CD8-positive, alpha-beta memory T cell (primary cell): ENCODE measurements around the gene DHODH. TPM values are rescaled to one million over a fixed set of nuclear protein-coding genes. Genes with fewer than 3 reads are reported as not detected.
A peak's percentile ranks its signal among the peaks of the same experiment; 100 is the strongest.
"Not testable (repeated sequence)": the region's sequence is repeated elsewhere in the genome, so short reads cannot be mapped to it uniquely, and the experiment has no call there.

Experiments
- CTCF ChIA-PET: fragments of 350-600 bp; sonication (Branson Sonifier 250); formaldehyde crosslinking; loops from one replicate; lab custom pipeline; 2021; ENCODE audit warnings: antibody characterized with exemption; lab: Charles Lee
- POLR2A ChIA-PET: fragments of 350-600 bp; sonication (Branson Sonifier 250); formaldehyde crosslinking; loops from one replicate; lab custom pipeline; 2021; ENCODE audit warnings: antibody characterized with exemption; lab: Charles Lee
- DNase-seq, 5 donors: peaks; one replicate each; pipeline versions ENCODE4 v3.0.0 to v3.0.0-alpha.2; 2020 to 2022; ENCODE audit warnings: mixed read lengths in 1 of 5
- H3K27ac ChIP-seq: one replicate; pipeline ENCODE4 v1.7.0; 2013; ENCODE audit warnings: low read depth, mild to moderate bottlenecking, low read length, moderate library complexity
- H3K27me3 ChIP-seq: 2 replicates; pipeline ENCODE4 v1.7.0; 2013; ENCODE audit warnings: low read length, mild to moderate bottlenecking; ENCODE audit not compliant: insufficient read depth, poor library complexity, severe bottlenecking
- H3K36me3 ChIP-seq: 2 replicates; pipeline ENCODE4 v1.7.0; 2013; ENCODE audit warnings: mild to moderate bottlenecking, low read length, moderate library complexity; ENCODE audit not compliant: insufficient read depth
- H3K4me1 ChIP-seq: 2 replicates; pipeline ENCODE4 v1.7.0; 2013; ENCODE audit warnings: mild to moderate bottlenecking, low read length, moderate library complexity; ENCODE audit not compliant: insufficient read depth
- H3K4me3 ChIP-seq: 2 replicates; pipeline ENCODE4 v1.7.0; 2013; ENCODE audit warnings: mild to moderate bottlenecking, low read length
- H3K9me3 ChIP-seq: 2 replicates; pipeline ENCODE4 v1.7.0; 2013; ENCODE audit warnings: mild to moderate bottlenecking, low read length
- H3K27ac Mint-ChIP-seq, 8 donors: one replicate each; pipeline ENCODE4 v1.8.0; 2020 to 2021; ENCODE audit warnings: mixed read lengths in 8 of 8, mild to moderate bottlenecking in 6 of 8, inconsistent platforms in 3 of 8, moderate library complexity in 3 of 8
- H3K27me3 Mint-ChIP-seq, 2 donors: one replicate each; pipeline ENCODE4 v1.8.0; 2020 to 2021; ENCODE audit warnings: mixed read lengths in 2 of 2, mild to moderate bottlenecking in 1 of 2, moderate library complexity in 1 of 2
- H3K36me3 Mint-ChIP-seq, 3 donors: one replicate each; pipeline ENCODE4 v1.8.0; 2020 to 2021; ENCODE audit warnings: mixed read lengths in 3 of 3, inconsistent platforms in 1 of 3, mild to moderate bottlenecking in 1 of 3
- H3K4me1 Mint-ChIP-seq, 3 donors: one replicate each; pipeline ENCODE4 v1.8.0; 2020 to 2021; ENCODE audit warnings: mixed read lengths in 3 of 3, inconsistent platforms in 1 of 3, mild to moderate bottlenecking in 1 of 3
- H3K4me3 Mint-ChIP-seq, 7 donors: one replicate each; pipeline ENCODE4 v1.8.0; 2020 to 2021; ENCODE audit warnings: mixed read lengths in 7 of 7, mild to moderate bottlenecking in 6 of 7, moderate library complexity in 4 of 7, inconsistent platforms in 2 of 7
- H3K9me3 Mint-ChIP-seq, 5 donors: one replicate each; pipeline ENCODE4 v1.8.0; 2020 to 2022; ENCODE audit warnings: mixed read lengths in 5 of 5, mild to moderate bottlenecking in 3 of 5, moderate library complexity in 2 of 5, inconsistent platforms in 1 of 5
- polyA plus RNA-seq: library from polyadenylated mRNA; unstranded; fragments of 300-500 nt; fragmentation: Illumina TruSeq; gene quantifications from one replicate; pipeline ENCODE4 v1.2.3, GENCODE V29; 2021
- total RNA-seq, 2 experiments: library from RNA; stranded (reverse); gene quantifications; one replicate each; pipeline ENCODE4 v1.2.3, GENCODE V29; 2021

DHODH gene
- total and polyA plus RNA-seq, 3 experiments from 2014 or later = 10.7 to 28.5 (median 26.2) TPM

DNA sequence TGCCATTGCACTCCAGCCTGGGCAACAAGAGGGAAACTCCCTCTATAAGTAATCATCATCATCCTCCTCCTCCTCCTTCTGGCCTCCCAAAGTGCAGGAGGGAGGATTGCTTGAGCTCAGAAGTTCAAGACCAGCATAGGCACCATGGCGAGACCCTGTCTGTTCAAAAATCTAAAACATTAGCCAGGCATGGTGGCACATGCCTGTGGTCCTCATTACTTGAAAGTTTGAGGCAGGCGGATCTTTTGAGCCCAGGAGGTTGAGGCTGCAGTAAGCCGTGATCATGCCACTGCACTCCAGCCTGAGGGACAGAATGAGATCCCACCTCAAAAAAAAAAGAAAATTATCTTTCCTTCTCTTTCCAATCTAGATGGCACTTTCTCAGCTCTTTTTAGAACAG is 36.2 kb upstream of the DHODH start:
- CTCF ChIA-PET = interaction anchor here (1.8 kb wide), 1 partner anchor 11 kb away, joined by 7 read pairs; no protein-coding TSS in a partner anchor

DNA sequence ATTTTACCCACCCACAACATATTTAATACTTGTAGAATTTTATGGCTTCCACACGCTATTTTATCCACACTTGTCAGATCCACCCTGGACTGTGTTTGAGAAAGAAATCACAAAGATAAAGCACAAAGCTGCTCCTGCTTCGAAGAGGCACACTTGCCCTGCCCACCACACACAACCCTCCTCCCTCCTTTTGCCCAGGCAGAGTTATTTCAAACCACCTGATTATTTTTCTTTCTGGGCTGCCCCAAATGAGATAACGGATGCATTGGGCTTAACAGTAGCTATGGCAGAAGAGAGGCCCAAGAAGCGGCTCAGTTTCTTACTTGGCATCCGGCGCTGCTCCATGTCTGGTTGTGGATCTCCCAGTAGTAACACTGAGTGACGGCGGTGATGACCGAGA is 35.5 kb upstream of the DHODH start:
- H3K4me1 Mint-ChIP-seq = no peaks in the 10 kb centered on the region
- H3K27me3 Mint-ChIP-seq = peaks cover under 1 to 3% of the 10 kb centered on the region in 2 donors
- no peak overlapping the region for H3K27ac Mint-ChIP-seq
- no peak overlapping the region for H3K4me3 Mint-ChIP-seq
- H3K27me3 ChIP-seq = no peaks in the 10 kb centered on the region
- CTCF ChIA-PET = interaction anchor here (1.8 kb wide), 1 partner anchor 12 kb away, joined by 7 read pairs; no protein-coding TSS in a partner anchor
- H3K27ac ChIP-seq = no peak overlapping the region
- POLR2A ChIA-PET = no interaction called here
- no peak for DNase-seq
- H3K4me3 ChIP-seq = no peak overlapping the region
- no peaks in the 10 kb centered on the region for H3K36me3 Mint-ChIP-seq
- H3K36me3 ChIP-seq = no peaks in the 10 kb centered on the region
- H3K4me1 ChIP-seq = no peaks in the 10 kb centered on the region
- H3K9me3 ChIP-seq = no peaks in the 10 kb centered on the region
- H3K9me3 Mint-ChIP-seq = no peaks in the 10 kb centered on the region

More for the DNA sequence above, 36.2 kb upstream of the DHODH start:
- H3K36me3 ChIP-seq = no peaks in the 10 kb centered on the region
- H3K4me1 ChIP-seq = no peaks in the 10 kb centered on the region
- no peaks in the 10 kb centered on the region for H3K36me3 Mint-ChIP-seq
- H3K4me3 Mint-ChIP-seq = no peak overlapping the region
- no peak for DNase-seq
- peaks cover 2 to 3% of the 10 kb centered on the region in 2 donors for H3K27me3 Mint-ChIP-seq
- no peak overlapping the region for H3K4me3 ChIP-seq
- H3K27ac ChIP-seq = no peak overlapping the region
- no peaks in the 10 kb centered on the region for H3K4me1 Mint-ChIP-seq
- H3K27ac Mint-ChIP-seq = no peak overlapping the region
- no peaks in the 10 kb centered on the region for H3K27me3 ChIP-seq
- H3K9me3 ChIP-seq = no peaks in the 10 kb centered on the region
- no peaks in the 10 kb centered on the region for H3K9me3 Mint-ChIP-seq
- POLR2A ChIA-PET = no interaction called here

DNA sequence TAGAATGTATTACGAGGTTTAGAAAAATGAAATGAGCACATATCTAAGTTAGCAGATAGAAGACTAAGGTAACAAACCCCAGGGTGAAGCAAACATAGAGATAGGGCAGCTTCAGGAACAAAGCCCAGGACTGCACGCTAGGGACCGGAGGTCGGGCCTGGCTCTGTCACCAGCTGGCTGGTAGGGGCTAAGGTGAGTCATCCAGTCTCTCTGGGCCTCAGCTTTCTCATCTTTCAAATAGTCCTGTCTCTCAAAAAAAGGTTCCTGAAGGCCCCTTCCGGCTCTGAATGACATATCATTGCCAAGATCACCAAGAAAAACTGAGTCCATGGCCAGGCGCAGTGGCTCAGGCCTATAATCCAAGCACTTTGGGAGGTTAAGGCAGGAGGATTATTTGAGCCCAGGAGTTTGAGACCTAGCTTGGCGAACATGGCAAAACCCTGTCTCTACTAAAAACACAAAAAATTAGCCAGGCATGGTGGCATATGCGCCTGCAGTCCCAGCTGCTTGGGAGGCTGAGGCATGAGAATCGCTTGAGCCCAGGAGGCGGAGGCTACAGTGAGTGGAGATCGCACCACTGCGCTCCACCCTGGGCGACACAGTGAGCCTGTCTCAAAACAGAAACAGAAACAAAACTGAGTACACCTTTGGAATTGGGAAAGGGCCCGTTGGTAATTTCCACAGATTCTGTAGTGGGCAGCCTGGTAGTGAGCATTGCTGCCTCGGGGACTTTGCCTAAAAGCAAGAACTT is 34.3 kb upstream of the DHODH start:
- peak overlapping the region in 1 of 8 donors; percentile 59 for H3K27ac Mint-ChIP-seq
- no peaks in the 10 kb centered on the region for H3K36me3 Mint-ChIP-seq
- H3K4me3 Mint-ChIP-seq = no peak overlapping the region
- Histone ChIP-seq H3K4me1 (no peaks in the 10 kb centered on the region), H3K9me3 (no peaks in the 10 kb centered on the region), H3K4me3 (no peak overlapping the region), H3K27ac (no peak overlapping the region), H3K27me3 (no peaks in the 10 kb centered on the region), H3K36me3 (no peaks in the 10 kb centered on the region)
- no peaks in the 10 kb centered on the region for H3K9me3 Mint-ChIP-seq
- no peaks in the 10 kb centered on the region for H3K4me1 Mint-ChIP-seq
- POLR2A ChIA-PET = no interaction called here
- DNase-seq = no peak
- H3K27me3 Mint-ChIP-seq = peaks cover 3% of the 10 kb centered on the region in 2 donors
- CTCF ChIA-PET = no interaction called here

DNA sequence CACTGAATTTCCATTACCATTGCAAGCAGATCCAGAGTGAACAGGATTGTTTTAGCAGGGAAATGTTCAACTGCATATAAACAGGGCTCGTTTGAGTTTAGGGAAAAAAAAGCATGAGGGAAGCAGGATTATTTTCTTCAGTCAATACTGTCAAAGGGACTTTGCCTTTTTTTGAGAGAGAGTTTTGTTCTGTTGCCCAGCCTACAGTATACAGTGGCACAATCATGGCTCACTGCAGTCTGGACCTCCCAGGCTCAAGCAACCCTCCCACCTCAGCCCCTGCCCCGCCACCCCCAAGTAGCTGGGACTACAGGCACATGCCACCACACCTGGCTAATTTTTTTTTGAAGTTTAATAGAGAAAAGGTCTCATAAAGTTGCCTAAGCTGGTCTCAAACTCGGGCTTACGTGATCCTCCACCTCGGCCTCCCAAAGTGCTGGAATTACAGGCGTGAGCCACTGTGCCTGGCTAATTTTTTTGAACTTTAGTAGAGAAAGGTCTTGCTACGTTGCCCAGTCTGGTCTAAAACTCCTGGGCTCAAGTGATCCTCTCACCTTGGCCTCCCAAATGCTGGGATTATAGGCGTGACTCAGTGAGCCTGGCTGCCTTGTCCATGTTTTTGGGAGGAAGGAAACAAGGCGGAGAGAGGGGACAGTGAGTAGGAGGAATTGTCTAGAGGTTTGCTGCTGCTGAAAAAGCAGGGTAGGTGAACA is 23.1 kb upstream of the DHODH start:
- CTCF ChIA-PET = interaction anchor here (0.8 kb wide), 1 partner anchor 34 kb away, joined by 3 read pairs; no protein-coding TSS in a partner anchor
- Histone ChIP-seq H3K27me3 (no peaks in the 10 kb centered on the region), H3K4me1 (no peaks in the 10 kb centered on the region), H3K4me3 (no peak overlapping the region), H3K36me3 (no peaks in the 10 kb centered on the region), H3K27ac (no peak overlapping the region), H3K9me3 (no peaks in the 10 kb centered on the region)
- Mint-ChIP-seq H3K27ac (no peak overlapping the region), H3K4me1 (no peaks in the 10 kb centered on the region), H3K27me3 (peaks cover 27 to 50% of the 10 kb centered on the region in 2 donors), H3K4me3 (no peak overlapping the region), H3K9me3 (no peaks in the 10 kb centered on the region), H3K36me3 (peaks cover 0 to 3% (median 0%) of the 10 kb centered on the region in 3 donors)
- POLR2A ChIA-PET = no interaction called here
- DNase-seq = no peak

GRCh38 chr16:71986131-71986530 is 22.4 kb upstream of the DHODH start:
- CTCF ChIA-PET = interaction anchor here (0.8 kb wide), 1 partner anchor 33 kb away, joined by 3 read pairs; no protein-coding TSS in a partner anchor
- DNase-seq = no peak
- no peaks in the 10 kb centered on the region for H3K36me3 ChIP-seq
- no peak overlapping the region for H3K4me3 ChIP-seq
- no peak overlapping the region for H3K4me3 Mint-ChIP-seq
- H3K4me1 Mint-ChIP-seq = no peaks in the 10 kb centered on the region
- no peaks in the 10 kb centered on the region for H3K27me3 ChIP-seq
- POLR2A ChIA-PET = no interaction called here
- H3K27ac ChIP-seq = no peak overlapping the region
- peaks cover 27 to 48% of the 10 kb centered on the region in 2 donors for H3K27me3 Mint-ChIP-seq
- H3K9me3 Mint-ChIP-seq = no peaks in the 10 kb centered on the region
- no peak overlapping the region for H3K27ac Mint-ChIP-seq
- no peaks in the 10 kb centered on the region for H3K4me1 ChIP-seq
- peaks cover 0 to 3% (median 0%) of the 10 kb centered on the region in 3 donors for H3K36me3 Mint-ChIP-seq
- no peaks in the 10 kb centered on the region for H3K9me3 ChIP-seq

DNA sequence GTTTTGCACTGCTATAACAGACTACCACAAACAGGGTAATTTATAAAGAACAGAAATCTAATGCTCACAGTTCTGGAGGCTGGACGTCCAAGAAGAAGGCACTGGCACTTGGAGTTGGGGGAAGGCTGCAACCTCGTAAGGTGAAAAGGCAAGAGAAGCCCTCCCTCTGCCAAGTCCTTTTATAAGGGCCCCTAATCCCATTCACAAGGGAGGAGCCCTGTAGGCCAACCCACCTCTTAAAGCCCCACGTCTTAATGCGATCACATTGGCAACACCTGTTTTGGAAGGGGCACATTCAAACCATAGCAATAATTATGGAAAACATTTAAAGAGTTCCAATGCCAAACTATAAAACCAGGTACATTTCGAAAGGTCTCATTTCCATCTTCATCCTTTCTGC is 13.5 kb upstream of the DHODH start:
- H3K9me3 Mint-ChIP-seq = no peaks in the 10 kb centered on the region
- no peak overlapping the region for H3K4me3 Mint-ChIP-seq
- Histone ChIP-seq H3K36me3 (no peaks in the 10 kb centered on the region), H3K27ac (no peak overlapping the region), H3K4me3 (no peak overlapping the region), H3K9me3 (no peaks in the 10 kb centered on the region), H3K27me3 (no peaks in the 10 kb centered on the region), H3K4me1 (no peaks in the 10 kb centered on the region)
- H3K27ac Mint-ChIP-seq = no peak overlapping the region
- no peaks in the 10 kb centered on the region for H3K4me1 Mint-ChIP-seq
- DNase-seq = no peak
- CTCF ChIA-PET = no interaction called here
- no peaks in the 10 kb centered on the region for H3K36me3 Mint-ChIP-seq
- peaks cover 9 to 56% of the 10 kb centered on the region in 2 donors for H3K27me3 Mint-ChIP-seq
- POLR2A ChIA-PET = no interaction called here

GRCh38 chr16:71997578-71997977 is 11.0 kb upstream of the DHODH start:
- H3K4me1 ChIP-seq, DNase-seq, H3K4me1 Mint-ChIP-seq, H3K36me3 Mint-ChIP-seq, H3K4me3 Mint-ChIP-seq, H3K36me3 ChIP-seq, H3K9me3 ChIP-seq, H3K27ac Mint-ChIP-seq, H3K27me3 ChIP-seq, POLR2A ChIA-PET, H3K27ac ChIP-seq, H3K4me3 ChIP-seq, CTCF ChIA-PET, H3K9me3 Mint-ChIP-seq: not testable (repeated sequence)
- peaks cover 5 to 44% of the 10 kb centered on the region in 2 donors for H3K27me3 Mint-ChIP-seq

- no peaks in the 10 kb centered on the region for H3K4me1 ChIP-seq
- H3K9me3 Mint-ChIP-seq = no peaks in the 10 kb centered on the region
- no peak overlapping the region for H3K27ac Mint-ChIP-seq
- no peaks in the 10 kb centered on the region for H3K9me3 ChIP-seq
- no peak overlapping the region for H3K4me3 Mint-ChIP-seq
- no peaks in the 10 kb centered on the region for H3K27me3 ChIP-seq
- POLR2A ChIA-PET = no interaction called here
- no peak overlapping the region for H3K4me3 ChIP-seq
- no peaks in the 10 kb centered on the region for H3K36me3 Mint-ChIP-seq
- peaks cover 6 to 29% of the 10 kb centered on the region in 2 donors for H3K27me3 Mint-ChIP-seq
- no peak for DNase-seq
- CTCF ChIA-PET = no interaction called here
- H3K4me1 Mint-ChIP-seq = no peaks in the 10 kb centered on the region
- no peaks in the 10 kb centered on the region for H3K36me3 ChIP-seq
- no peak overlapping the region for H3K27ac ChIP-seq
Observed at GRCh38 chr16:72001180-72001874, 7.2 kb upstream of the DHODH start.
